H1 (cell line): ENCODE results near the gene RFFL. TPM values are rescaled to one million over a fixed set of nuclear protein-coding genes. Genes with fewer than 3 reads are reported as not detected.

ENCODE experiments used
- CTCF ChIA-PET: fragments of 300-600 bp; sonication (Branson Sonifier 250); formaldehyde crosslinking; loops from one replicate; lab custom pipeline; 2021; ENCODE audit not compliant: partially characterized antibody; lab: Charles Lee
- POLR2A ChIA-PET: fragments of 300-600 bp; sonication (Branson Sonifier 250); formaldehyde crosslinking; loops from one replicate; lab custom pipeline; 2021; ENCODE audit warnings: inconsistent platforms; ENCODE audit not compliant: partially characterized antibody; lab: Charles Lee
- DNase-seq, 2 experiments: peaks; one replicate each; pipeline versions ENCODE4 v3.0.0 to v3.0.0-alpha.2; 2010 to 2022; ENCODE audit warnings: low spot score in 2 of 2, low read depth in 1 of 2, mixed read lengths in 1 of 2
- FAIRE-seq: peaks from 2 replicates; lab custom pipeline; 2011; peaks lifted over from hg19 to GRCh38; lab: Jason Lieb, UNC
- H2AFZ ChIP-seq: 2 replicates; pipeline ENCODE4 v1.8.1; 2012; ENCODE audit warnings: low read length, inconsistent platforms
- H2AK5ac ChIP-seq: 2 replicates; pipeline ENCODE4 v1.6.1; 2013; ENCODE audit warnings: low read depth, low read length
- H2BK120ac ChIP-seq: replicated peaks from 2 replicates; pipeline ENCODE3; 2013; ENCODE audit warnings: low read depth, low read length, inconsistent platforms
- H2BK12ac ChIP-seq: 2 replicates; pipeline ENCODE4 v1.6.1; 2013; ENCODE audit warnings: low read depth, low read length
- H2BK15ac ChIP-seq: 2 replicates; pipeline ENCODE4 v1.6.1; 2013; ENCODE audit warnings: low read length
- H2BK20ac ChIP-seq: 2 replicates; pipeline ENCODE4 v1.6.1; 2013; ENCODE audit warnings: low read length
- H2BK5ac ChIP-seq: 2 replicates; pipeline ENCODE4 v1.6.1; 2013; ENCODE audit warnings: low read depth, low read length
- H3K14ac ChIP-seq: 2 replicates; pipeline ENCODE4 v1.6.1; 2013; ENCODE audit warnings: inconsistent platforms; ENCODE audit not compliant: insufficient read length
- H3K18ac ChIP-seq: 2 replicates; pipeline ENCODE4 v1.6.1; 2013; ENCODE audit warnings: low read length; ENCODE audit errors: extremely low read depth
- H3K23ac ChIP-seq: 2 replicates; pipeline ENCODE4 v1.6.1; 2013; ENCODE audit warnings: inconsistent platforms; ENCODE audit not compliant: insufficient read length
- H3K23me2 ChIP-seq: 2 replicates; pipeline ENCODE4 v1.6.1; 2013; ENCODE audit warnings: low read depth, low read length
- H3K27ac ChIP-seq: 2 replicates; pipeline ENCODE4 v1.6.1; 2011; ENCODE audit warnings: low read depth, low read length, inconsistent platforms
- H3K27me3 ChIP-seq, 4 experiments: replicated peaks in 1 of 4; 1 replicate in 1 of 4; 2 replicates in 3 of 4; pipeline versions ENCODE4 v1.6.1 to v1.8.1; 2011 to 2013; ENCODE audit warnings: low read length in 3 of 4, mild to moderate bottlenecking in 3 of 4, inconsistent platforms in 2 of 4, mixed read lengths in 2 of 4, moderate library complexity in 1 of 4; ENCODE audit not compliant: control insufficient read depth in 3 of 4, insufficient read depth in 3 of 4; ENCODE audit errors: extremely low read depth in 1 of 4
- H3K36me3 ChIP-seq, 4 experiments: 2 replicates each; pipeline versions ENCODE4 v1.6.1 to v1.8.1; 2011 to 2013; ENCODE audit warnings: mild to moderate bottlenecking in 4 of 4, low read length in 3 of 4, moderate library complexity in 2 of 4, control low read depth in 1 of 4, inconsistent platforms in 1 of 4; ENCODE audit not compliant: insufficient read depth in 4 of 4, control insufficient read depth in 2 of 4
- H3K4ac ChIP-seq: replicated peaks from 2 replicates; pipeline ENCODE3; 2013; ENCODE audit warnings: low read length, low read depth, mixed read lengths, inconsistent platforms; ENCODE audit not compliant: insufficient read length
- H3K4me1 ChIP-seq, 4 experiments: replicated peaks in 1 of 4; 1 replicate in 1 of 4; 2 replicates in 3 of 4; pipeline versions ENCODE4 v1.6.1 to v1.8.1; 2011 to 2013; ENCODE audit warnings: low read length in 3 of 4, inconsistent platforms in 2 of 4, mixed read lengths in 1 of 4; ENCODE audit not compliant: insufficient read depth in 4 of 4, control insufficient read depth in 3 of 4
- H3K4me2 ChIP-seq, 2 experiments: 2 replicates each; pipeline versions ENCODE4 v1.6.1 to v1.8.1; 2011 to 2013; ENCODE audit warnings: low read depth in 2 of 2, low read length in 2 of 2, control low read depth in 1 of 2, inconsistent platforms in 1 of 2, mild to moderate bottlenecking in 1 of 2; ENCODE audit not compliant: insufficient read depth in 1 of 2
- H3K4me3 ChIP-seq, 4 experiments: fragments of 200-600, 300-600 bp in 1 of 4; sonication (generic), shearing (Covaris generic), sonication (Bioruptor Twin) in 1 of 4; 2 replicates each; pipeline versions ENCODE4 v1.5.1 to v1.8.1; 2011 to 2016; ENCODE audit warnings: low read length in 4 of 4, low read depth in 3 of 4, control low read depth in 2 of 4, inconsistent platforms in 2 of 4, mild to moderate bottlenecking in 2 of 4, mixed read lengths in 1 of 4, moderate library complexity in 1 of 4; ENCODE audit not compliant: insufficient read depth in 2 of 4; ENCODE audit errors: extremely low read depth in 1 of 4
- H3K56ac ChIP-seq: replicated peaks from 2 replicates; pipeline ENCODE3; 2013; ENCODE audit warnings: low read depth, mild to moderate bottlenecking, mixed read lengths, low read length, inconsistent platforms; ENCODE audit not compliant: insufficient read length
- H3K79me1 ChIP-seq: 2 replicates; pipeline ENCODE4 v1.6.1; 2013; ENCODE audit warnings: low read depth, low read length, control low read depth
- H3K79me2 ChIP-seq, 2 experiments: 2 replicates each; pipeline versions ENCODE4 v1.6.1 to v1.8.1; 2012 to 2013; ENCODE audit warnings: low read length in 2 of 2, mild to moderate bottlenecking in 2 of 2, inconsistent platforms in 1 of 2; ENCODE audit not compliant: insufficient read depth in 2 of 2, control insufficient read depth in 1 of 2
- H3K9ac ChIP-seq, 4 experiments: replicated peaks in 1 of 4; 1 replicate in 1 of 4; 2 replicates in 3 of 4; pipeline versions ENCODE4 v1.6.1 to v1.8.1; 2011 to 2013; ENCODE audit warnings: low read depth in 3 of 4, low read length in 3 of 4, control low read depth in 2 of 4, mild to moderate bottlenecking in 2 of 4, moderate library complexity in 2 of 4, inconsistent platforms in 1 of 4; ENCODE audit errors: extremely low read depth in 1 of 4
- H3K9me3 ChIP-seq, 2 experiments: 2 replicates each; pipeline versions ENCODE4 v1.6.1 to v1.8.1; 2012 to 2013; ENCODE audit warnings: mild to moderate bottlenecking in 2 of 2, moderate library complexity in 2 of 2, control low read depth in 1 of 2, inconsistent platforms in 1 of 2, low read depth in 1 of 2, low read length in 1 of 2, mixed read lengths in 1 of 2; ENCODE audit not compliant: insufficient read depth in 2 of 2
- H4K20me1 ChIP-seq, 2 experiments: replicated peaks in 1 of 2; 2 replicates each; pipeline versions ENCODE3 to v1.8.1; 2011 to 2013; ENCODE audit warnings: inconsistent platforms in 2 of 2, low read length in 2 of 2, mild to moderate bottlenecking in 1 of 2; ENCODE audit not compliant: insufficient read depth in 2 of 2, control insufficient read depth in 1 of 2
- H4K5ac ChIP-seq: 2 replicates; pipeline ENCODE4 v1.6.1; 2013; ENCODE audit warnings: low read length, low read depth, mixed read lengths, inconsistent platforms; ENCODE audit not compliant: insufficient read length
- H4K8ac ChIP-seq: 2 replicates; pipeline ENCODE4 v1.8.0; 2013; ENCODE audit warnings: mild to moderate bottlenecking, moderate library complexity, low read length, inconsistent platforms; ENCODE audit not compliant: insufficient read depth; ENCODE audit errors: extremely low read depth
- H4K91ac ChIP-seq: replicated peaks from 2 replicates; pipeline ENCODE3; 2013; ENCODE audit warnings: low read length, mixed read lengths, inconsistent platforms; ENCODE audit not compliant: insufficient read length
- CBX5 ChIP-seq: fragments of 300-800, 300-1000 bp; sonication (generic); IDR thresholded peaks from 2 replicates; pipeline ENCODE4 v1.7.1; 2016; ENCODE audit warnings: antibody characterized with exemption, low read length, low read depth
- POLR2A ChIP-seq, 2 experiments: IDR thresholded peaks; 1 replicate in 1 of 2; 2 replicates in 1 of 2; pipeline ENCODE4 v1.6.1; 2011; ENCODE audit warnings: low read depth in 2 of 2, low read length in 2 of 2, mild to moderate bottlenecking in 2 of 2; ENCODE audit errors: control extremely low read depth in 1 of 2
- RAD21 ChIP-seq, 2 experiments: IDR thresholded peaks in 1 of 2; conservative IDR thresholded peaks in 1 of 2; 2 replicates each; pipeline ENCODE4 v1.6.1; 2011; ENCODE audit warnings: low read depth in 2 of 2, low read length in 2 of 2, improper control_type of control experiment in 1 of 2, inconsistent platforms in 1 of 2, mild to moderate bottlenecking in 1 of 2, moderate library complexity in 1 of 2
- RNF2 ChIP-seq: fragments of 200-900, 300-1000 bp; sonication (generic); IDR thresholded peaks from 2 replicates; pipeline ENCODE4 v1.7.1; 2016; ENCODE audit warnings: borderline replicate concordance, low read depth, mild to moderate bottlenecking, antibody characterized with exemption, low read length; ENCODE audit not compliant: poor library complexity, severe bottlenecking; ENCODE audit errors: missing control alignments
- SAP30 ChIP-seq: fragments of 300-600 bp; sonication (generic); IDR thresholded peaks from 2 replicates; pipeline ENCODE4 v1.7.1; 2012; ENCODE audit warnings: low read length, moderate library complexity, mild to moderate bottlenecking, inconsistent platforms; ENCODE audit not compliant: insufficient read depth, insufficient replicate concordance
- WGBS, 2 experiments: shearing (Covaris generic) in 1 of 2; methylation state at CpG; one replicate each; pipeline versions ENCODE4 v1.1.6 to v1.1.7; 2013 to 2015; ENCODE audit warnings: low lambda C conversion rate in 2 of 2, mixed read lengths in 2 of 2, inconsistent platforms in 1 of 2, low coverage in 1 of 2, missing lambda C conversion rate in 1 of 2; ENCODE audit not compliant: insufficient replicate concordance in 2 of 2, insufficient coverage in 1 of 2, insufficient read length in 1 of 2; ENCODE audit errors: extremely low coverage in 1 of 2, missing lambda C conversion rate in 1 of 2; 5-methylcytosine and 5-hydroxymethylcytosine counted together
- polyA plus RNA-seq, 7 experiments: library from polyadenylated mRNA; depleted of rRNA in 3 of 7; stranded (reverse) in 5 of 7; unstranded in 2 of 7; fragments of >200 nt in 5 of 7; fragments of 200-250 nt in 2 of 7; gene quantifications; 1 replicate in 5 of 7; 2 replicates in 1 of 7; 4 replicates in 1 of 7; pipeline versions ENCODE4 v1.2.1 to v1.2.3, GENCODE V29; 2011 to 2013; ENCODE audit warnings: missing spikeins in 2 of 7, mixed read lengths in 2 of 7
- total RNA-seq: library from RNA; stranded (reverse); fragmentation: NEBNext Ultra II Directional; extraction: Animal tissue kit (Norgen Biotek cat#: 25700); gene quantifications from 2 replicates; pipeline ENCODE4 v1.2.1, GENCODE V29; 2021

RFFL gene
- total and polyA plus RNA-seq, 2 of the 8 experiments (the other 6 are each of a cell fraction or from before 2014, with no cell fraction given), result 14.0 to 24.5 TPM

DNA sequence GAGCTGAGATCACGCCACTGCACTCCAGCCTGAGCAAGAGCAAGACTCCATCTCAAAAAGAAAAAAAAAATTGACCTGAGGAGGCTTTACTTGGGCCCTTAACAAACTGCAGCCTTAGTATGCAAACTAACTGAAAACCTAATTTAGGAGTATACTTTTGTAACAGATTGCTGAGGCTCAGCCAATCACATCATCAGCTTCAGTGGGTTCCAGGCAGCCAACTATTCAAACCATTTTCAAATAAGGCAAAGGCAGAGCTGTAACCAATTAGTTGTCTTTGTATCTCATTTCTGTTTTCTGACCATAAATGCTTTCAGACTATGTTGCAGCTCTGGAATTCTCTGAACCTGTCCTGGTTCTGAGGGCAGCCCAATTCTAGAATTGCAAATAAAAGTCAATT is 32.2 kb upstream of the RFFL start:
- Histone ChIP-seq H3K79me1 (no peaks in the 10 kb centered on the region), H3K36me3 (peaks cover 0 to 5% (median 4%) of the 10 kb centered on the region in 4 experiments; a peak in 4 of 8 replicates), H3K4me1 (peaks cover 0 to 2% (median 0%) of the 10 kb centered on the region in 4 experiments; a peak in 1 of 7 replicates), H4K8ac (no peak overlapping the region), H2BK12ac (no peak overlapping the region), H4K5ac (no peak overlapping the region), H3K23ac (no peak overlapping the region), H3K9ac (no peak overlapping the region), H3K4ac (no peak overlapping the region), H3K27me3 (no peaks in the 10 kb centered on the region), H3K18ac (no peak overlapping the region), H2BK5ac (no peak overlapping the region), H3K27ac (no peak overlapping the region), H4K91ac (no peak overlapping the region), H2BK20ac (no peak overlapping the region), H3K56ac (no peak overlapping the region), H3K9me3 (no peaks in the 10 kb centered on the region), H3K79me2 (no peaks in the 10 kb centered on the region), H4K20me1 (no peaks in the 10 kb centered on the region), H3K4me3 (no peak overlapping the region), H2BK120ac (no peak overlapping the region), H3K4me2 (no peak overlapping the region), H3K23me2 (no peaks in the 10 kb centered on the region), H2AK5ac (no peak overlapping the region), H3K14ac (no peak overlapping the region), H2AFZ (no peak overlapping the region), H2BK15ac (no peak overlapping the region)
- no peak for FAIRE-seq
- no peak for TF ChIP-seq RAD21 (IDR thresholded peaks at IDR 0.05 in 1 of 2, conservative IDR thresholded peaks at IDR 0.05 in 1 of 2; ENCODE audit: low read depth in 2 of 2, low read length in 2 of 2)
- no peak for TF ChIP-seq SAP30
- no peak for TF ChIP-seq RNF2
- no peak for TF ChIP-seq CBX5
- TF ChIP-seq POLR2A (IDR thresholded peaks at IDR 0.05; ENCODE audit: control extremely low read depth in 1 of 2, low read depth in 2 of 2, low read length in 2 of 2), result no peak
- no peak for DNase-seq
- CTCF ChIA-PET, result interaction anchor here (1.0 to 4.7 kb wide), 3 partner anchors 10 to 33 kb away, joined by 3 to 26 read pairs (median 9); partner anchors contain the start of genes FNDC8 and RAD51D
- WGBS, 2 experiments, result 83% methylated on average over 1 of the region's 1 CpG; no CpG with 5 or more reads in 1 of the 2 experiments
- POLR2A ChIA-PET, result interaction anchor here (0.6 to 2.4 kb wide), 7 partner anchors 9 to 184 kb away, joined by 3 to 7 read pairs (median 5); partner anchors contain the start of gene RAD51D
